Activated naive CD4-positive, alpha-beta T cell treated with Interleukin-2 at 50 U/mL for 16 hours (primary cell): Measurements from ENCODE around the gene ZFYVE19.

ENCODE experiments used
- DNase-seq: peaks from one replicate; pipeline ENCODE4 v3.0.0-alpha.2; 2020

ZFYVE19 gene

GRCh38 chr15:40776537-40777141 lies 30.2 kb upstream of the ZFYVE19 start:
- peak; percentile 39 for DNase-seq

GRCh38 chr15:40782609-40783227 lies 24.2 kb upstream of the ZFYVE19 start:
- peak; percentile 82 for DNase-seq

- DNase-seq: no peak
These were observed 21.7 kb upstream of the ZFYVE19 start for GRCh38 chr15:40785164-40785563.

GRCh38 chr15:40785814-40786213 lies 21.1 kb upstream of the ZFYVE19 start:
- DNase-seq: no peak

- peak; percentile 71 for DNase-seq
These were observed 19.5 kb upstream of the ZFYVE19 start for GRCh38 chr15:40787344-40787841.

GRCh38 chr15:40787991-40788390 lies 18.9 kb upstream of the ZFYVE19 start:
- no peak for DNase-seq

GRCh38 chr15:40789119-40789518 lies 17.8 kb upstream of the ZFYVE19 start:
- DNase-seq: no peak

GRCh38 chr15:40789999-40790398 lies 16.9 kb upstream of the ZFYVE19 start:
- no peak for DNase-seq

- no peak for DNase-seq
These were observed 16.2 kb upstream of the ZFYVE19 start for GRCh38 chr15:40790718-40791117.

- no peak for DNase-seq
These were observed 14.5 kb upstream of the ZFYVE19 start for GRCh38 chr15:40792394-40792793.

- peak; percentile 38 for DNase-seq
These were observed 13.5 kb upstream of the ZFYVE19 start for GRCh38 chr15:40793216-40793989.

GRCh38 chr15:40796041-40796440 lies 10.8 kb upstream of the ZFYVE19 start:
- no peak for DNase-seq

GRCh38 chr15:40796512-40796911 lies 10.4 kb upstream of the ZFYVE19 start:
- no peak for DNase-seq

GRCh38 chr15:40799523-40799922 lies 7.4 kb upstream of the ZFYVE19 start:
- no peak for DNase-seq

- no peak for DNase-seq
These were observed 3.8 kb upstream of the ZFYVE19 start for GRCh38 chr15:40803076-40803475.

GRCh38 chr15:40803688-40804087 lies 3.2 kb upstream of the ZFYVE19 start:
- DNase-seq: no peak

GRCh38 chr15:40806672-40807027 lies 239 bp upstream of the ZFYVE19 start:
- DNase-seq: no peak

GRCh38 chr15:40807888-40808461 lies 1.1 kb downstream of the ZFYVE19 start:
- DNase-seq: no peak

- no peak for DNase-seq
These were observed 2.1 kb downstream of the ZFYVE19 start for GRCh38 chr15:40808861-40809450.

- DNase-seq: no peak
These were observed 6.0 kb downstream of the ZFYVE19 start for GRCh38 chr15:40812721-40813425.

- no peak for DNase-seq
These were observed 8.3 kb downstream of the ZFYVE19 start for GRCh38 chr15:40815042-40815698.

- DNase-seq: no peak
These were observed 12.2 kb downstream of the ZFYVE19 start for GRCh38 chr15:40819048-40819447.
